C1 segment of cervical spinal cord (tissue), 14 donors: ENCODE measurements around the gene CASZ1.

Experiments used
- DNase-seq, 14 donors: peaks; one replicate each; lab custom pipeline; 2025; lab: John Stamatoyannopoulos, UW

Gene CASZ1

DNA sequence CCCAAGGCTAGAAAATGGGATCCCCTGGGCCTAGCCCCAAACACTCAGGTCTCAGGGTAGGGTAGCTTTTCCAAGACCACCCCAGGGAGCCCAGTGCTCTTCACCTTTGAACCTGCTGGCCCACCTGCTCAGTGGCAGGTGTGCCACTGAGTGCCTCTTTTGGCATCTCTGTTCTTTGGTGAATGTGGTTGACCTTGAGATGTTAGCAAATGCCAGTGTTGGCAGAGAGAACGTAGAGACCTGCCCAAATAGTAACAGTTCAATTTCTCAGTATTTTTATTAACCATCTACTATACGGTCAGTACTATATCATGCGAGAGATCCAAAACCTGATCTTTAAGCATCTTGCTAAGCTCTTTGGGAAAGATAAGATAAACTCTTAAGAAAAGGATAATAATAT is 193.5 kb downstream of the CASZ1 start:
- DNase-seq: no peak

DNA sequence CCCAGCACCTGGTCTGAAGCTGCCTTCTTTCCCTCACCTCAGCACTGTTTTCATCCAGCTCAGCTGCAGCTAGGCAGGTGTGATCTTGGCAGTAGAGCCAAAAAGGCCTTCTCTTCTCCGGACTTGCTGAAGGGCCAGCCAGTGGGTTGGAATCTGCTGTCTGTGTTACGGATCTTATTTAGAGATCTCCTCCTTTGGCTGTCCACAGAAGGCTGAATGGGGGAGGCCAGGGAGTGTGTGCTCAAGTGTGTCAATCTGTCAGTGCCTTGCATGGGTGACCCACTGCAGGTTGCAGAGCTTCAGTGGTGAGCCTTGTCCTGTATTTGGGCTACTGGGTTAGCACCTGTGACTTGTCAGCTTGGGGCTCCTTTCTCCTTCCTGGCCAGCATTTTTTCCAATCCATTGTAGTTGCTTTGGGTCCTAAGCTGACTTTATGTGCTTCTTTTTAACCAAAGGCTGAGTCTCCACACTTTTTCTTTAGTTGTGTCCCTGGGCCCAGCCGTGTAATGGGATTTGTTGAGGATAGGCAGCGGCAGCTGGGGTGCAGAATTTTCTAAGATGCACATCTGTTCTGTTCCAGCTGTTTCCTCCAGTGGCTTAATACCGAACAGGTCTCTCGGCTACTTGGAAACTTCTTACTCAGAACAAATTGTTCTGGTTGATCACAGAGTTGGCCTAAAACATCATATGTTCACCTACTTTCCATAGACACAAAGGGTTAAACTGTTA is 194.9 kb downstream of the CASZ1 start:
- DNase-seq: no peak

DNA sequence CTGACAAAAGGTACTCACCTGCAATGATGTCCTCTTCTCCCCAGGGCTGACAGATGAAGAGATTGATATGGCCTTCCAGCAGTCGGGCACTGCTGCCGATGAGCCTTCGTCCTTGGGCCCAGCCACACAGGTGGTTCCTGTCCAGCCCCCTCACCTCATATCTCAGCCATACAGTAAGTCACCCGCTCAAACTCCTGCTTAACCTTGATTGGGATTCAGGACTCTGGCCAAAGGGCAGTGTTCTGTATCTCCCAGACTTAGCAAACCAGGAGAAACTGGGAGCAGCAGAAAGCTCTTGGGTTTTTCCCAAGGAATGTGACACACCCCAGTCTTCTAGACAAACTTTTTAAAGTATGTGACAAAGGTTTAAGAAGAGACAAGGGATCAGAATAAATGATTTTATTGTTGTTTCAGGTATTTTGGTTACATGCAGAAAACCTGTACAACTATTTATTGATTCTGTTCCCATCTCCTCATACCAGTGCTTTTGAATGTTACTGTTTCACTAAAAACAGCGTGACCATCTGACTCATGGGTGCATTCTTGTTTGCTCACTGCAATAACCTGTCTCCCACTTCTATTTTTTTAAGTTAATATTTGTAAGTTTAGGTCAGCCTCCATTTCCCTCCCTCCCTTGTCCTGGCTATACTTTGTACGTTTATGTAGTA is 197.1 kb downstream of the CASZ1 start:
- no peak for DNase-seq

DNA sequence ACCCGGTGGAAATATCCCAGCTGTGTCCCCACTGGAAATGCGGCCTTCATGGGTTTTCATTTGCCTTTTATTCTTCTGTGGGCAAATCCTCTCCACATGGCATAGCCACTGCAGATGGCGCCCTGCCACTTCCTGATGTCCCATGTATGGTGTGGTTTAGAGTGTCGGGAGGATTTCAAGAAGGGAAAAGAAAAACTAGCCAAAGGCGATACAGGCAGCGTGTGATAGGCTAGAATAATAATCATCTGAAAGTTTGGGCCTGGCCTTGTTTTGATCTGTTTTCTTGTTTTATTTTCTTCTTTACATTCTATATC is 198.1 kb downstream of the CASZ1 start:
- DNase-seq: peak in 1 of 14 donors; percentile 16

DNA sequence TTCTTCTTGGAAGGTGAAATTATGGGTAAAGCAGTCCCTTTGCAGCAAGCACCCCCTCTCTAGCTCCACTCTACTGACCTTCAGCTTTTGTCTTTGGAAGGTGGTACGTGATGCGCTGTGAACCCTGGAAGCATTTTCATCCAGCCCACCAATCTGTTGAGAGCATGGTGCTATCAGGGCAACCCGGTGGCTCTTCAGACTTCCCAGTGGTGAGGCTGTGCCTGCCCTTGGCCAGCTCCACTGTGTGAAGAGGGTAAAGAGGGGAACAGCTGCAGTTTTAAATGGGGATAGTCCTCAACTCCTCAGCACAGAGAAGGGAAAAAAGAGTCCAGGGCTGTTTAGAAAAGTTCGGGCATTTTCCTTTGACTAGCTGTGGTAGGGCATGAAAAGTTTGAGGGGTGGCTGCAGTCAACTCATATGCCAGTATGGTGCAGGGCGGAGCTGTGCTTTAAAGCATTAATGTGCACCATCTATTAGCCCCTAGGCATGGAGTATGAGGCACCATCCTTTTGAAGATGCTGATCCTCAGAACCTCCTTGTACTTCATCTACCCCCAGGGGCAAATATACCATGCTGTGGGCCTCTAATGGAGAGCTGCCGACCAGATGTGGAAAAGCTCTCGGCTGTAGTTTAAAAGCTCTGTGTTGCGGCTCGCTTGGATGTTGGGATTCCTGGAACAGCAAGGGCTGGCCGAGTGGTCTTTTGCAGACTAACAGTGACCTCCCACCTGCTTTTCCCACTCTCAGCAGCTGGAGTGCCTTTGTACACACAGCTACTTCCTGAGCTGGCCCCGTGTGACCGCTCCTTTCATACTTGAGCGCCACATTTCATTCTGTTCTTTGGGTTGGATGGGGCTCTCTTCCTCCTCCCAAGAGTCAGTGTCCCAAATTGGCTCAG is 198.7 kb downstream of the CASZ1 start:
- DNase-seq: no peak

DNA sequence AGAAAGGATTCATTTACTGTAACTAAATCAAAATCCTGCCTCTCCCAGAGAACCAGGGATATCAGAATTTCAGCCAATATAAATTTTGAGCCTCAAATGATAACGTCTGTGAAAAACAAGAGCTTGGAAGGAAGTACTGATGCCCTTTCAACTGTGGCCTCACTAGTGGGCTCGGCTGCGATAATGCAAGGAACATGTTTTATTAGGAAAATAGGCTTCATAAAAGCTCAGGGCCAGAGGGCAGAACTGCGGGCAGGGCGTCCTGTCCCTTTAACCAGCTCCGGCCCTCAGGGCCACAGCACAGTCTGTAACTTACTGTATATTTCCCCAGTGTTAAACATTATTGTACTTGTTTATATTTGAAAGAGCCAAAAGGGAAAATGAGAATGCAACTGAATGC is 199.7 kb downstream of the CASZ1 start:
- DNase-seq: no peak

DNA sequence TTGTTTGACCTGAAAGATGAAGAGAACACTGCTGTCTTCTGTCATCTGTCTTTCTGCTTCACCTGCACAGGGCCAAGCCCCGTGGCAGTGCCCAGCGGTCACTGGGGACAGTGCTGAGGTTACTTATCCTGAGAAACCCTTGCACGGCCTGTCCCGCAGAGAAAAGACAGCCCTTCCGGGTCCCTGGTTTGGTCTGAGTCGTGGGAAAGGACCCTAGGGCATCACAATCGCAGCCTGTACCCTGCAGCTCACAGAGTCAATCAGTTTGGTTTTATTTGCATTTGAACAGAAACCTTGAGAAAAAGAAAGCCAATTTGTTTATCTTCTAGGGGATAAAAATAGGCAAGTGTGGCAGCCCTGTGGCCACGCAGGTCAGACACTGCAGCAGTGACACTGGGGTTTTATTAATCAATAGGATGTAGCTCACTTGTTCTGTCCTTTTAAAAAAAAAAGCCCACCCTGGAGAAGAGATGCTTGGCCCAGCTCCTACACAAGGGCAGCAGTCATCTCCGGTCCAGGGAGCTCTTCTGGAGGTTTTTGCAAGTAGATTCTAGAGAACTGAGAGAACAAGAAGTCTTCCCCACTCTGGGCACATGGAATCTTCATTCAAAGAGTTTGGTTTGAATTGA is 201.7 kb downstream of the CASZ1 start:
- no peak for DNase-seq

DNA sequence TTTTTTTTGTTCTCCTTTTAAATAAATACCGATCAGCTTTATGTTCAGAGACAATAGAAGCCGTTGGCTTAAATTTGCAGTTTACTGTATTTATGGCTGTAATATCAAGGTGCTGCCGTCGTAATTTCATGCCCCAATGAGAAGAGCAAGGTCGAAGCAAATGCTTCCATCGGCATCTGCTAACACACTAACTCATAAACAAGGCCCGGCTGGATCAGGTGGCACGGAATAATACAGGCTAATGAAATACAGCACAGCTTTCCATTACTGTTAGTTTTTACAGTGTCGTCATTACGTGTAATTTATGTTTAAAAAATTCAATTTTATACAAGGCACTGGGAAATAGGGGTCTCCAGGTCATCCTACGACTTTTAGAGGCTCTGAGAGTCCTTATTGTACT is 202.7 kb downstream of the CASZ1 start:
- DNase-seq: no peak

DNA sequence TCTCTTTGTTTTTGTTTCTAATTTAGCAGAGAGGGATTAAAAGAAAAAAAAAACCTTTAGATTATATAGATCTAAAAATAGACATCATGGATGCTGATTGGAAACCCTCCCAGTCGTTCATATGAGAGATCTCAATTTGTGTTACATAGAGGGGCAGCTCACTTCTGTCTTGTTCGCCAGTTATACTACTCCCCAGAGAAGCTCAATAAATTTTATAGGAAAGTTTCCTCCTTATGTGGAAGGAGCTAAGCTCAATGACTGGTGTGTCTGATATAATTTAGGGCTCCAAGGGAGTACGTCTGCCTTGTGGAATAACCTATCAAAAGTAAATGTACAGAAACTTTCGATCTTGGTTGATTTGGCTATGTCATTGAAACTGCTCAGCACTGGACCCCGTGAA is 204.1 kb downstream of the CASZ1 start:
- no peak for DNase-seq

DNA sequence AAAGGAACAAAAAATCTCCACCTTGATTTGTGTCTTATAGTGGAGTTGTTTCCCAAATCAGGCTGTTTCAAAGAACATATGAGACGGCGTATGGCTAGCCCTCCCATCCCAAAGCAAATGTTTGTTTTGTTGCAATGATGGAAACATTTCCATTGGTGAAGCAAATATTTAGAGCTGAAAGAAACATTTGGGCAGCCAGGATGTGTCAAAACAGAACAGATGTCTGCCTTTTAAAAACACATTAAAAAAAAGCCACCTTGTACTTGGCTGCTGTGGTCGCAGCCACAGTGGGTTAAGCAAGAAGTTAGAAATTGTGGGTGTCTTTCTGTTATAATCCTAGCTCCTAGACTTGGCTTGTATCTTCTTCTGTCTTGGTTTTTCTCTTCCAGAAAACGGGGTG is 205.4 kb downstream of the CASZ1 start:
- DNase-seq: no peak

DNA sequence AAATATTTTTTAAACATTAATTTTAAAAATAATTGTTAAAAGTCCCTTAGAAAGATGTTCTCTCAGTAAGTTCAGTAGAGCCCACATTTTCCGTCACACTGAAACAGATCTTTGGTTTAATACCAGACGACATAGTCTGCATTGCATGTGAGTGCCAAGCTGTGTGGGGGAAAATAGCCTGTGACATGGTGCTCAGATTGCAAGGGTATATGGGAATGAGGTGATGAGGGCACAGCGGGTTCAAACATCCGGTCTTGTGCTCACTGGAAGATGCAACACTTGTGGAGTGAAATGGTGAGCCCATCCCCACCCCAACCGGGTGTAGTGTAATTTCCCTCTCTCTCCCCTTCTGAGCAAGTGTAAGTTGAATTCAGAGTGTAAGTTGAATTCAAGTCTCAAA is 207.4 kb downstream of the CASZ1 start:
- no peak for DNase-seq

DNA sequence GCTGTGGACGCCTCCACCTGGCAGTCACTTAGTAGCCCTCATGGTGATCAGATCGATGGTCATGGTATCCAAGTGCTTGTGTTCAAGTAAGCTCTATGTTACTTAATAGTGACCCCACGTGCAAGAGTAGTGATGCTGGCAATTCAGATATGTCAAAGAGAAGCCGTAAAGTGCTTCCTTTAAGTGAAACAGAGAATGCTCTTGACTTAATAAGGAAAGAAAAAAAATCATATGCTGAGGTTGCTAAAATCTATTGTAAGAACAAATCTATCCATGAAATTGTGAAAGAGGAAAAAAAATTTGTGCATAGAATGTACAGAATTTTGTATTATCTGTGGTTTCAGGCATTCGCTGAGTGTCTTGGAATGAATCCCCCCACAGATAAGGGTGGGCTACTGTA is 207.8 kb downstream of the CASZ1 start:
- no peak for DNase-seq
